SK-N-MC (cell line): ENCODE results near the gene FDPS.
A peak's percentile ranks its signal among the peaks of the same experiment; 100 is the strongest.

Experiments
- DNase-seq: peaks from one replicate; pipeline ENCODE4 v3.0.0-alpha.2; 2011; ENCODE audit warnings: low read depth, low spot score
- H3K27ac ChIP-seq: fragments of 200-600 bp; sonication (generic); 2 replicates; pipeline ENCODE4 v1.5.1; 2016; ENCODE audit warnings: mixed run types
- H3K36me3 ChIP-seq: fragments of 200-600 bp; sonication (generic); 2 replicates; pipeline ENCODE4 v1.6.1; 2017; ENCODE audit warnings: antibody characterized with exemption, low read length, mixed read lengths; ENCODE audit not compliant: insufficient read depth
- H3K4me3 ChIP-seq: fragments of 200-600 bp; sonication (generic); 2 replicates; pipeline ENCODE4 v1.5.1; 2016
- H3K9ac ChIP-seq: fragments of 200-600 bp; sonication (generic); 2 replicates; pipeline ENCODE4 v1.8.0; 2017; ENCODE audit warnings: mixed run types, mixed read lengths; ENCODE audit not compliant: insufficient read length
- H3K9me3 ChIP-seq: fragments of 200-600 bp; sonication (generic); 2 replicates; pipeline ENCODE4 v1.6.1; 2017; ENCODE audit warnings: low read depth, mild to moderate bottlenecking, antibody characterized with exemption, low read length, moderate library complexity, mixed read lengths
- EZH2 ChIP-seq: fragments of 200-600 bp; sonication (generic); IDR thresholded peaks from one replicate; pipeline ENCODE4 v1.6.1; 2017; ENCODE audit warnings: antibody characterized with exemption
- FOXP2 ChIP-seq: optimal IDR thresholded peaks from 2 replicates; pipeline ENCODE3; 2011; ENCODE audit warnings: mild to moderate bottlenecking, moderate library complexity; ENCODE audit not compliant: insufficient read depth; ENCODE audit errors: extremely low read length, control extremely low read depth
- POLR2AphosphoS5 ChIP-seq: IDR thresholded peaks from 2 replicates; pipeline ENCODE4 v1.6.1; 2012; ENCODE audit warnings: mild to moderate bottlenecking, low read depth, low read length, borderline replicate concordance

The FDPS gene

DNA sequence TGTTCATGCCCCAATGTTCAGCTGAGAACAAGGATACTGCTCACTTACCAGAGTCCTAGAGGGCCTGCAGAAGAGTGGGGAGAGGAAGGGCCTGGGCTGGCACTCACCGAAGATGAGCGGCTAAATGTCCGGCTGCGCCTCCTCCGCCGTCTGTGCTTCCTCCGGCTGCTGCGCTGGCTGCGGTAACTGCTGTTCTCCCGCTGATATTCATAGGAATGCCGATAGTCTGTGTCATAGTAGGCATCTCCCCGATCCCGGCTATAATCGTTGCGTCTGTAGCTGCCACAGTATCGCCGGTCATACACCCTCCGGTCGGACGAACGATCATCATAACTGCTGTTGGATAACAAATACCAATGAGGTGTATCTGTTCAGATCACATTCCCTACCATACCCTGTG is 39.3 kb upstream of the FDPS start:
- Histone ChIP-seq H3K36me3 (peaks cover 65% of the 10 kb centered on the region), H3K27ac (no peak overlapping the region), H3K9me3 (no peaks in the 10 kb centered on the region), H3K9ac (no peak overlapping the region), H3K4me3 (no peak overlapping the region)
- TF ChIP-seq EZH2: no peak
- no peak for TF ChIP-seq FOXP2
- TF ChIP-seq POLR2AphosphoS5: no peak
- DNase-seq: no peak

GRCh38 chr1:155272466-155273342 is 36.0 kb upstream of the FDPS start:
- H3K9me3 ChIP-seq: no peaks in the 10 kb centered on the region
- DNase-seq: no peak
- H3K9ac ChIP-seq: peak overlapping the region; percentile 92
- peaks cover 38% of the 10 kb centered on the region for H3K36me3 ChIP-seq
- TF ChIP-seq POLR2AphosphoS5: no peak
- peak overlapping the region; percentile 98 for H3K4me3 ChIP-seq
- peak overlapping the region; percentile 84 for H3K27ac ChIP-seq

- H3K9ac ChIP-seq: peak within 1 kb of the TSS; percentile 92
- peak within 1 kb of the TSS; percentile 84 for H3K27ac ChIP-seq
- peak; percentile 57 for DNase-seq
- no peaks in the 10 kb centered on the region for H3K9me3 ChIP-seq
- peak within 1 kb of the TSS; percentile 98 for H3K4me3 ChIP-seq
- TF ChIP-seq EZH2 (no peak), POLR2AphosphoS5 (peak; percentile 88), FOXP2 (peak; percentile 60)
- peaks cover 29% of the 10 kb centered on the region for H3K36me3 ChIP-seq
Observed at GRCh38 chr1:155273343-155274245, 35.1 kb upstream of the FDPS start, which contains the start of gene CLK2. Gene CLK2, minus strand, starts transcription at chr1:155273504. Its CDS starts 2,527 bp downstream, at chr1:155270977.

GRCh38 chr1:155277070-155277901 is 31.4 kb upstream of the FDPS start, which contains the start of gene HCN3:
Gene HCN3, plus strand, starts transcription at chr1:155277463. Its CDS starts 128 bp downstream, at chr1:155277591.
- Histone ChIP-seq H3K36me3 (no peaks in the 10 kb centered on the region), H3K4me3 (peak within 1 kb of the TSS; percentile 93), H3K27ac (0 out of 2 replicates have a peak within 1 kb of the TSS, but pooled peaks have one; percentile 9), H3K9ac (peak within 1 kb of the TSS; percentile 51), H3K9me3 (no peaks in the 10 kb centered on the region)
- TF ChIP-seq POLR2AphosphoS5 (no peak), EZH2 (no peak), FOXP2 (no peak)
- DNase-seq: peak; percentile 85

DNA sequence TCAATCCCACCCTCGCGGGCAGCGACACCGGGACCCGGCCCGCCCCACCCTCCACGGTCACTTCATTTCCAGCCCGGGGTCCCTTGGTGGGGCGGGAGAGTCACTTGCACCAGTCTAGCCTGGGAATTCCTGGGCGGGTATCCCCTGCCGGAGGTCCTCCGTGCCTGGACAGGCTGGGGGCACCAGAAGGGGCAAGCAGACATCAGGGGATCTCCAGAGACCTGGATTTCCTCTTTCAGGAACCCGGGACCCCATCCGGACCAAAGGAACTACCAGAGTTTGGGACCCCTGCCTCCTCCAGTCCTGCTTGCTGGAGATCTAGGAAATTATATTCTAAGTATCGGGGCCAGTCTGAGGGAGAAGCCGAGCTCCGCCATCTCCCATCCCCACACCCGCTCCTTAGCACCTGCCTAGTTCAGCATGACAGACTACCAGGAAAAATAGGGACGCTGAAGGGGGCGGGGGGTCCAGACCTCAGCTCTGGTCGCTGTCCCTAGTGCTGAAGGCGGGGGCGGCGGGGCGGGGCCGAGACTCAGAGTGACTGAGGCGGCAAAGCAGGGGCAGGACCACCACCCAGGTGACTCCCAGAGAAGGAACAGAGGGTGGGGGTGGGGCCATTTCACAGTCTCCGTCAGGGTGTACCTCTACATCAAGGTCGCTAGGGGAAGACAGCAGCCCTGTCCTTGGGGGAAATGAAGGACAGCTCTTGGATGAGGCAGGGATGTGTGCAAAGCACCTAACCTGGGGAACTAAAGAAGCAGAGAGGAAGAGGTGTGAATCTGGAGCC is 30.6 kb upstream of the FDPS start:
- H3K27ac ChIP-seq: no peak overlapping the region
- no peak for DNase-seq
- no peaks in the 10 kb centered on the region for H3K9me3 ChIP-seq
- H3K36me3 ChIP-seq: no peaks in the 10 kb centered on the region
- H3K4me3 ChIP-seq: peak overlapping the region; percentile 93
- TF ChIP-seq FOXP2 (no peak), EZH2 (no peak), POLR2AphosphoS5 (no peak)
- H3K9ac ChIP-seq: peak overlapping the region; percentile 51

DNA sequence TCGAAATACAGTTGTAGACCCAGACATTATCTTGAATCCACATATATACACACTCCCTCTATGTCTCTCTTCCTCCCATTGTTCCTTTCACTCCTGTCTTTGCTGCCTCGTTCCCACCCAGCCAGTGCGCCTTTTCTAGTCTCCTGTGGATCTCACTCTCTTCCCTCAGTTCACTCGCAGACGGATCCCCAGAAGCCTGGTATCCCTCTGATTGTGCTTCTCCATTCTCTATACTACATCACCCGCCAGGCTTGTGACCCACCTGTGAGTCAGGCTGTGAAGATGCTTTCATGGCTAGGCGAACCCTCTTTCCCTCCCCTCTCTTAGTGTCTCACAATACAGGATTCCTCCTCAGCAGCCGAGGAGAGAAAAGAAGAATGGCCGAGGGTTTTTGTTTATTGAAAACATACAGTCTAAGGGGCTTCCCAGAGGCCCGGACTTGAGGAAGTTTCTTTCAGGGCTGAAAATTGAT is 29.9 kb upstream of the FDPS start:
- Histone ChIP-seq H3K9me3 (no peaks in the 10 kb centered on the region), H3K4me3 (no peak overlapping the region), H3K9ac (no peak overlapping the region), H3K36me3 (no peaks in the 10 kb centered on the region), H3K27ac (no peak overlapping the region)
- no peak for TF ChIP-seq EZH2
- no peak for TF ChIP-seq POLR2AphosphoS5
- TF ChIP-seq FOXP2: no peak
- DNase-seq: no peak

- Histone ChIP-seq H3K9ac (no peak overlapping the region), H3K36me3 (no peaks in the 10 kb centered on the region), H3K27ac (no peak overlapping the region), H3K4me3 (no peak overlapping the region), H3K9me3 (no peaks in the 10 kb centered on the region)
- no peak for DNase-seq
- TF ChIP-seq EZH2: no peak
- TF ChIP-seq FOXP2: no peak
- no peak for TF ChIP-seq POLR2AphosphoS5
Observed at GRCh38 chr1:155279268-155279667, 29.4 kb upstream of the FDPS start.
